ENCODE measurements around the gene ERC1.

DNA sequence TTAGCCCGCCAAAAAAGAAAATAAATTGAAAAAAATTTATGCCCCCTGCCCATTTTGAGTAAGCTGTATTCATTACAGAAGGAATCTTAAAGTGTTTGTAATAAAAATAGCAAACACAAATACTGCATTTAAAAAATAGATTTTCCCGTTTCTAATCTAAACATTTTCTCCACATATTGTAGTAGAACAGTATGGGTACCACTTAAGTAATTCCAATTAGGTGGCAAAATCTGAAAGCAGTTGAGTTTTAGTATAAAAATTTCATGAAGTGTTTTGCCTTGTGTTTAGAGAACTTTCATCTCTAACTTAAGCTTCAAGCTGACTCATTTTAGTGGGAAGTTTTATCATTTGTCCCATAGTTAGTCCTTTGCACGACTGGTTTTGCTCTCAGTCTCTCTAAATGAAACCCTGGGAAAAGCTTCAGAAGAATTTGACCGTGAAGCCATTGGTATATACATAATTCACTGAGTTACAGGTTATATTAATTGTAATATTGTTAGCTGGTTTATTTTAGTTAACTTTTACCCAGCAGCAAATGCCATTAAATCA is 214.6 kb downstream of the ERC1 start:
- TF ChIP-seq CTCF (IDR thresholded peaks at IDR 0.05) (no peak), POLR2A (IDR thresholded peaks at IDR 0.05) (no peak), POLR2AphosphoS5 (IDR thresholded peaks at IDR 0.05) (no peak)
